Common myeloid progenitor, CD34-positive (primary cell): Measurements from ENCODE around the gene CALCOCO1.

ENCODE experiments used
- CTCF ChIA-PET: fragments of 350-600 bp; sonication (Branson Sonifier 250); formaldehyde crosslinking; loops from one replicate; lab custom pipeline; 2021; ENCODE audit warnings: antibody characterized with exemption; lab: Charles Lee
- POLR2A ChIA-PET: fragments of 350-600 bp; sonication (Branson Sonifier 250); formaldehyde crosslinking; loops from one replicate; lab custom pipeline; 2021; ENCODE audit warnings: antibody characterized with exemption; lab: Charles Lee
- DNase-seq, 3 donors: peaks; one replicate each; pipeline versions ENCODE4 v3.0.0 to v3.0.0-alpha.2; 2013
- H3K27ac ChIP-seq, 2 experiments: 1 replicate in 1 of 2; 2 replicates in 1 of 2; pipeline ENCODE4 v1.7.0; 2013; ENCODE audit warnings: inconsistent platforms in 2 of 2, low read length in 2 of 2, mild to moderate bottlenecking in 2 of 2, low read depth in 1 of 2, moderate library complexity in 1 of 2; ENCODE audit not compliant: severe bottlenecking in 2 of 2, insufficient read depth in 1 of 2, poor library complexity in 1 of 2
- H3K27me3 ChIP-seq, 5 experiments: replicated peaks in 2 of 5; 1 replicate in 3 of 5; 2 replicates in 2 of 5; pipeline versions ENCODE4 v1.6.1 to v1.7.0; 2013; ENCODE audit warnings: low read length in 4 of 5, mild to moderate bottlenecking in 2 of 5, moderate library complexity in 2 of 5, inconsistent platforms in 1 of 5; ENCODE audit not compliant: insufficient read depth in 5 of 5, control insufficient read depth in 4 of 5
- H3K36me3 ChIP-seq, 4 experiments: 1 replicate in 2 of 4; 2 replicates in 2 of 4; pipeline versions ENCODE4 v1.6.1 to v1.7.0; 2013; ENCODE audit warnings: low read length in 3 of 4, control low read depth in 1 of 4, mild to moderate bottlenecking in 1 of 4; ENCODE audit not compliant: control insufficient read depth in 4 of 4, insufficient read depth in 4 of 4
- H3K4me1 ChIP-seq, 4 experiments: 1 replicate in 3 of 4; 2 replicates in 1 of 4; pipeline versions ENCODE4 v1.6.1 to v1.7.1; 2013; ENCODE audit warnings: low read length in 3 of 4, mild to moderate bottlenecking in 3 of 4, control low read depth in 1 of 4, inconsistent platforms in 1 of 4, moderate library complexity in 1 of 4; ENCODE audit not compliant: control insufficient read depth in 4 of 4, insufficient read depth in 4 of 4; ENCODE audit errors: control extremely low read depth in 1 of 4
- H3K4me3 ChIP-seq, 7 experiments: 1 replicate in 4 of 7; 2 replicates in 3 of 7; pipeline versions ENCODE4 v1.5.1 to v1.7.0; 2013; ENCODE audit warnings: mild to moderate bottlenecking in 7 of 7, low read length in 6 of 7, moderate library complexity in 6 of 7, inconsistent platforms in 2 of 7, low read depth in 2 of 7, control low read depth in 1 of 7; ENCODE audit not compliant: insufficient read depth in 4 of 7, control insufficient read depth in 1 of 7; ENCODE audit errors: extremely low read depth in 1 of 7
- H3K9me3 ChIP-seq, 5 experiments: 1 replicate in 4 of 5; 2 replicates in 1 of 5; pipeline versions ENCODE4 v1.6.1 to v1.7.1; 2013; ENCODE audit warnings: low read length in 4 of 5, mild to moderate bottlenecking in 2 of 5, inconsistent platforms in 1 of 5, low read depth in 1 of 5, moderate library complexity in 1 of 5; ENCODE audit not compliant: control insufficient read depth in 4 of 5, insufficient read depth in 2 of 5; ENCODE audit errors: control extremely low read depth in 1 of 5
- WGBS: methylation state at CpG from one replicate; pipeline ENCODE4 v1.1.5; 2013; ENCODE audit not compliant: insufficient coverage; 5-methylcytosine and 5-hydroxymethylcytosine counted together

The CALCOCO1 gene

DNA sequence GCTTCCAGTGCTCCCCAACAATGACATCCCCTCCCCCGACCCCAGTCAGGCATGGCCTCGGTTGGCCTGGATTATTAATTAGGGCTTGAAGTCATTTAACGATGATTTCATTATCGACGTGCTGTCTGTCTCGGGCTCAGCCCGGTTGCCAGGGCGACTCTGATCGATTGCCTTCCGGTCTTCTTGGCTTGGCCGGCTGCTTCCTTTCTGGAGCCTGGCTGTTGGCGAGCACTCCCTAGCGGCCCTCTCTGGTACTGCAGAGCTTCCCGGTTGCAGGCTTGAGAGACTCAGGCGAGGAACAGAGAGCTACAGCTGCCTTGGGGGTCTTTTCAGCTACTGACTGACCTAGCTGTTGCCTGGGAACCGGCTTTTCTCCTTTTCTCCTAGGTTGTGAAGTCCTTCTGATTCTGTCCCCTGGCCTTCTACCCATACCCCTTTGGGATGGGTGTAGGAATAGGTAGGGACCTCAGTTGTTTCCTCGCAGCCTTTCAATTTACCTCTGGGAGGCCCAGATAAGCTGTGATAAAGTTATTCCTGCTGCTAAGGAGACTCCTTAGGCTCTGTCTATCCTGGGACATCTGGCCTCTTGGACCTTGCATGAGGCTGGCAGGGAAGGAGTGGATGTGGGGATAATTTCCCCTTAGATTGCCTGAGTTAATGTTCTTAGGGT, 30.0 kb upstream of the CALCOCO1 start:
- Histone ChIP-seq H3K4me1 (peaks cover 1 to 64% (median 28%) of the 10 kb centered on the region in 4 experiments), H3K27me3 (peaks cover 6 to 82% (median 25%) of the 10 kb centered on the region in 5 experiments), H3K36me3 (no peaks in the 10 kb centered on the region), H3K27ac (no peak overlapping the region), H3K9me3 (no peaks in the 10 kb centered on the region), H3K4me3 (peak overlapping the region in 2 of 7 experiments; percentile 48 to 50)
- DNase-seq: peak; percentile 71 to 82 (median 79)
- POLR2A ChIA-PET: interaction anchor here (0.8 kb wide), 1 partner anchor 14 kb away, joined by 3 read pairs; no protein-coding TSS in a partner anchor
- CTCF ChIA-PET: interaction anchor here (0.6 to 15.2 kb wide), 17 partner anchors 8 to 444 kb away, joined by 3 to 113 read pairs (median 3); partner anchors contain the start of gene CALCOCO1
- 11% methylated on average over 15 of the region's 17 CpGs for WGBS

DNA sequence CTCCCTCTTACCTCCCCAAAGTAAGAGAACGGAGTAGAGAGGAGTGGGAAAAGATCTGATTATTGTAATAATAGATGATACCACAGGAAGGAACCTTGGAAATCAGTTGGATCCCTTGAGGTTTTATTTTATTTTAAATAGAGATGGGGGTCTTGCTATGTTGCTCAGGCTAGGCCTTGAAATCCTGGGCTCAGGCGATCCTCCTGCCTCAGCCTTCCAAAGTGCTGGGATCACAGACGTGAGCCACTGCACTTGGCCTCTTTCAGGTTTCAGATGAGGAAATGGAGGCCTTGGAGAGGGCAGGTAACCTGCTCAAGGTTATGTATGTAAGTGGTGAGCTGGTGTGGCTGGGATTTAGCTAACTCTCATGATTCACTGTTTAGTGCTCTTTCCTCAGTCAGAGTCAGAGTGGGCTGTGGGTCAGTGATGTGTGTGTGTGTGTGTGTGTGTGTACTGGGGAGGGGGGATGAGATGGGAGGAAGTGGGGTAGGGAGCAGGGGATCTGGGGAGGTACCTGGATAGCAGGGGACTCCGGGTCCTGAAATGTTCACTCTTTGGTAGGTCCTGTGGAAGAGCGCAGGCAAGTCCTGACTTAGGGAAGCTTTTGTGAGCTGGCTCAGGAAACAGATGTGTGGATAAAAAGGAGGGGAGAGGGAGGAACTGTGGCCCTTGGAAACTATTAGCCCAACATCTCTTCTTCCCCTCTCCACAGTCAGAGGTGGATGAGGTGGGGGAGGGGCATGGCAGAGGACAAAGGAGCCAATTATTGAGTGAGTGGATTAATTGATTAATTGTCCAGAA, 29.2 kb upstream of the CALCOCO1 start:
- Histone ChIP-seq H3K27ac (no peak overlapping the region), H3K27me3 (peaks cover 6 to 82% (median 23%) of the 10 kb centered on the region in 5 experiments), H3K36me3 (no peaks in the 10 kb centered on the region), H3K4me1 (peaks cover 1 to 72% (median 35%) of the 10 kb centered on the region in 4 experiments), H3K4me3 (peak overlapping the region in 3 of 7 experiments; percentile 42 to 50 (median 48)), H3K9me3 (no peaks in the 10 kb centered on the region)
- 97% methylated on average over 4 of the region's 5 CpGs for WGBS
- ChIA-PET POLR2A (interaction anchor here (0.8 kb wide), 1 partner anchor 13 kb away, joined by 3 read pairs; no protein-coding TSS in a partner anchor), CTCF (interaction anchor here (0.6 to 15.2 kb wide), 15 partner anchors 8 to 444 kb away, joined by 3 to 113 read pairs (median 5); partner anchors contain the start of gene CALCOCO1)
- DNase-seq: no peak

DNA sequence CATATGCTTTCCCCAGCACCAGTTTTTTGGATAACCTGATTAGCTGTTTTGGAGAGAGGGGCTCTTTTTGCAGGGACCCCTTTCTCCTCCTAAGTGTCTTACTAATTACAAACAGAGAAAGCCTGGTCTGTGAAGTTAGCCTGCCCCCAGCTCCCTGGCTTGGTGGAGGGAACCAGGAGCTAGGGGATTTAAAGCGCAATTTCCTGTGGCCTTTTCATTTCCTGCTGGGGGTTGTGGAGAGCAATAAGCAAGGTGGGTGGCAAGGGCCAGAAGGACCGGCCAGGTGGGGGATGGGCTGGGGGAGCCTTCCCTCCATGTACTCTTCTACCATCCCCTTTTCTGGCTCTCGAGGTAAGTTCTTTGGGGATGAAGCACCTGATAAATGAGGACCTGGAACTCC, 28.6 kb upstream of the CALCOCO1 start:
- no peak overlapping the region for H3K27ac ChIP-seq
- no peak for DNase-seq
- POLR2A ChIA-PET: interaction anchor here (1.0 kb wide), 1 partner anchor 10 kb away, joined by 4 read pairs; no protein-coding TSS in a partner anchor
- peak overlapping the region in 1 of 7 experiments; percentile 42 for H3K4me3 ChIP-seq
- H3K27me3 ChIP-seq: peaks cover 6 to 82% (median 23%) of the 10 kb centered on the region in 5 experiments
- H3K36me3 ChIP-seq: no peaks in the 10 kb centered on the region
- no peaks in the 10 kb centered on the region for H3K9me3 ChIP-seq
- CTCF ChIA-PET: interaction anchor here (1.2 to 15.2 kb wide), 6 partner anchors 9 to 232 kb away, joined by 3 to 113 read pairs (median 10); no protein-coding TSS in a partner anchor
- H3K4me1 ChIP-seq: peaks cover 1 to 78% (median 41%) of the 10 kb centered on the region in 4 experiments
- 80% methylated on average over 1 of the region's 3 CpGs for WGBS

DNA sequence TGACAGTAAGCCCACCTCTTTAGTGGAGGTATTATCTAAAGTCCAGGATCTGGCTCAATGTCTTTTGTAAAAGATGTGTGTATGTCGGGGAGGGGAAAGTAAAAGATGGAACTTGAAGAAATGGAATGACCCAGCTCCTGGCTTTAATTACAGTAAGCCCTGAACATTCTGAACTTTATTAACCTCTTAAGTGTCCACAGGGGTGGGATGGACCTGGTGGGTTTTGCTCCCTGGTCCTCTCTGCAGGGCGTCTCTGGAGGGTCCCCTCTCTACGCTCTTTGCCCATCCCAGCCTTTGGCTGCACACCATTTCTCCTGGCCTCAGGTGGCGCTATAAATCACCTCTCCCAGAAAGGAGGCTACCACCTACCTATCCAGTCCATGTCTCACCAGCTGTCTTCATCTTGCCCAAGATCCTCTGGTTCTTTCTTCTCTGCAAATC, 28.2 kb upstream of the CALCOCO1 start:
- DNase-seq: no peak
- Histone ChIP-seq H3K27me3 (peaks cover 10 to 83% (median 26%) of the 10 kb centered on the region in 5 experiments), H3K36me3 (no peaks in the 10 kb centered on the region), H3K4me1 (peaks cover 1 to 82% (median 46%) of the 10 kb centered on the region in 4 experiments), H3K27ac (no peak overlapping the region), H3K4me3 (no peak overlapping the region), H3K9me3 (no peaks in the 10 kb centered on the region)
- CTCF ChIA-PET: interaction anchor here (1.2 to 15.2 kb wide), 5 partner anchors 9 to 232 kb away, joined by 3 to 113 read pairs (median 9); no protein-coding TSS in a partner anchor
- POLR2A ChIA-PET: interaction anchor here (1.0 kb wide), 1 partner anchor 10 kb away, joined by 4 read pairs; no protein-coding TSS in a partner anchor
- WGBS: 93% methylated on average over 3 of the region's 4 CpGs

DNA sequence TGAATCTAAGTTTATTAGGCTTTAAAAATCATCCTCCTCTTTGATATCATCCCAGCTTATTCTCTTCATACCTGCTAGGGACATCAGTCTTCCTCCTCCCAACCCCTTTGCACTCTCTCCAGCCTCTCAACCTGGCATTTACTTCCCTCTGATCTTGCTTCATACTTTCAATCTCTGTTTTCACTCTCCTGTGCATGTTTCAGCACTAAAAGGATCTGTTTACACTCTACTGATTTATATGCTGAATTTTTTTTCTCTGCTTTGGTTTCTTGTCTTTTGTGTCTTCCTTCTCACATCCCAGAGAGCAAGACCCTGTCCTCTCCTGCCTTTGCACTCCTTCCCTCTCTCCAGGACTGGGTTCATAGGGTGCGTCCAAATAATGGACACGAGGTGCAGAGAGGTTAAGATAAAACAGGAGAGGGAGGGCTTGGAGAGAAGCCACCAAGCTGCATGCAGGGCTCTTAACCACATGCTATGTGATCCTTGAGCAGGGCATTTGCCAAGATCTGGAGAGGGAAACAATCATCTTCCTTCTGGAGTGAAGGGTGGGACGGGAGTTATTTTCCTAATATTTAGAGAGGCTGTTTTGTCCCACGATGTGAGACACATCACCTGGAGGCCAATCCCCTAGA, 27.5 kb upstream of the CALCOCO1 start:
- Histone ChIP-seq H3K4me3 (no peak overlapping the region), H3K9me3 (no peaks in the 10 kb centered on the region), H3K27me3 (peaks cover 15 to 83% (median 26%) of the 10 kb centered on the region in 5 experiments), H3K4me1 (peaks cover 1 to 88% (median 47%) of the 10 kb centered on the region in 4 experiments), H3K27ac (no peak overlapping the region), H3K36me3 (no peaks in the 10 kb centered on the region)
- 71% methylated on average over 2 of the region's 4 CpGs for WGBS
- CTCF ChIA-PET: interaction anchor here (0.7 to 15.2 kb wide), 2 partner anchors 10 to 26 kb away, joined by 3 to 113 read pairs; no protein-coding TSS in a partner anchor
- DNase-seq: no peak
- POLR2A ChIA-PET: interaction anchor here (1.0 kb wide), 1 partner anchor 11 kb away, joined by 4 read pairs; no protein-coding TSS in a partner anchor

DNA sequence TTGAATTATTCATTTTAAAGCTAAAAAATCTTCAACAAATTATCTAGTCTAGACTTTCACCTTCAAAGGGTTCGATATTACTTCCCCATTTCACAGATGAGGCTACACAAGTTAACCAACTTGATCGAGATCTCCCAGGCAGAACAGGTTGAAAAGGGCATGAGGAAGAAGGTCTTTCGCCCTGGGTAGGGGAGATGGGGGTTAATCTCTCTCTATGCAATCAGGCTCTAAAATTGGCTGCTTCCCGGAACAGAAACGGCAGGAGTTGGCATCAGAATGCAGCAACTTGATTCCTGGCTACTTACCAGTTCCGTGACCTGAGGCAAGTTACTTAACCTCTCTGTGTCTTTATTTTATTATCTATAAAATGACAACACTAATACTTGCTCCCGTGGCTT, 26.9 kb upstream of the CALCOCO1 start:
- CTCF ChIA-PET: interaction anchor here (0.7 to 15.2 kb wide), 2 partner anchors 9 to 26 kb away, joined by 3 to 113 read pairs; no protein-coding TSS in a partner anchor
- 90% methylated on average over 2 of the region's 7 CpGs for WGBS
- POLR2A ChIA-PET: no interaction called here

More for the DNA sequence above, 26.9 kb upstream of the CALCOCO1 start:
- peaks cover 1 to 88% (median 47%) of the 10 kb centered on the region in 4 experiments for H3K4me1 ChIP-seq
- H3K27me3 ChIP-seq: peaks cover 15 to 83% (median 27%) of the 10 kb centered on the region in 5 experiments
- H3K27ac ChIP-seq: no peak overlapping the region
- H3K9me3 ChIP-seq: no peaks in the 10 kb centered on the region
- H3K4me3 ChIP-seq: no peak overlapping the region
- H3K36me3 ChIP-seq: no peaks in the 10 kb centered on the region
- no peak for DNase-seq
